H9 (cell line): ENCODE data around the gene TACR1. TPM values are rescaled to one million over a fixed set of nuclear protein-coding genes. Genes with fewer than 3 reads are reported as not detected.

Experiments used
- DNase-seq: peaks from one replicate; pipeline ENCODE4 v3.0.0-alpha.2; 2017
- H2AFZ ChIP-seq: one replicate; pipeline ENCODE4 v1.6.1; 2013; ENCODE audit warnings: mild to moderate bottlenecking, low read length, control low read depth, moderate library complexity
- H2AK5ac ChIP-seq: 2 replicates; pipeline ENCODE4 v1.6.1; 2013; ENCODE audit warnings: low read length, control low read depth, mixed read lengths; ENCODE audit not compliant: insufficient read length
- H2BK120ac ChIP-seq: one replicate; pipeline ENCODE4 v1.6.1; 2013; ENCODE audit warnings: low read depth, mild to moderate bottlenecking, low read length, control low read depth, inconsistent platforms; ENCODE audit not compliant: poor library complexity, severe bottlenecking
- H2BK12ac ChIP-seq: 2 replicates; pipeline ENCODE4 v1.6.1; 2013; ENCODE audit warnings: low read length, control low read depth, mixed read lengths, low read depth; ENCODE audit not compliant: insufficient read length
- H2BK15ac ChIP-seq: 2 replicates; pipeline ENCODE4 v1.6.1; 2013; ENCODE audit warnings: low read depth, low read length, control low read depth
- H2BK20ac ChIP-seq: one replicate; pipeline ENCODE4 v1.6.1; 2013; ENCODE audit warnings: low read depth, mild to moderate bottlenecking, low read length, control low read depth, inconsistent platforms; ENCODE audit not compliant: poor library complexity, severe bottlenecking
- H2BK5ac ChIP-seq: 2 replicates; pipeline ENCODE4 v1.6.1; 2013; ENCODE audit warnings: low read length, control low read depth, mixed read lengths; ENCODE audit not compliant: insufficient read length
- H3K14ac ChIP-seq: 2 replicates; pipeline ENCODE4 v1.6.1; 2013; ENCODE audit warnings: low read length, control low read depth; ENCODE audit not compliant: insufficient read depth
- H3K18ac ChIP-seq: 2 replicates; pipeline ENCODE4 v1.6.1; 2013; ENCODE audit warnings: low read depth, mild to moderate bottlenecking, mixed read lengths, low read length, control low read depth; ENCODE audit not compliant: insufficient read length
- H3K23ac ChIP-seq: 2 replicates; pipeline ENCODE4 v1.6.1; 2013; ENCODE audit warnings: low read length, control low read depth, mixed read lengths, low read depth; ENCODE audit not compliant: insufficient read length
- H3K23me2 ChIP-seq: 2 replicates; pipeline ENCODE4 v1.6.1; 2013; ENCODE audit warnings: low read depth, mild to moderate bottlenecking, mixed read lengths, low read length, control low read depth; ENCODE audit not compliant: insufficient read length, poor library complexity, severe bottlenecking
- H3K27ac ChIP-seq: 2 replicates; pipeline ENCODE4 v1.5.1; 2013; ENCODE audit warnings: low read length, control low read depth, mixed read lengths, low read depth; ENCODE audit not compliant: insufficient read length
- H3K27me3 ChIP-seq: 2 replicates; pipeline ENCODE4 v1.6.1; 2013; ENCODE audit warnings: low read length, control low read depth, inconsistent platforms; ENCODE audit not compliant: insufficient read depth
- H3K4ac ChIP-seq: 2 replicates; pipeline ENCODE4 v1.6.1; 2013; ENCODE audit warnings: low read depth, mild to moderate bottlenecking, control low read depth, inconsistent platforms, low read length, moderate library complexity
- H3K4me1 ChIP-seq: 2 replicates; pipeline ENCODE4 v1.6.1; 2013; ENCODE audit warnings: low read length, control low read depth, inconsistent platforms; ENCODE audit not compliant: insufficient read depth
- H3K4me2 ChIP-seq: 2 replicates; pipeline ENCODE4 v1.6.1; 2013; ENCODE audit warnings: low read length, control low read depth, mixed read lengths; ENCODE audit not compliant: insufficient read length, insufficient read depth
- H3K56ac ChIP-seq: 2 replicates; pipeline ENCODE4 v1.6.1; 2013; ENCODE audit warnings: low read depth, mild to moderate bottlenecking, mixed read lengths, low read length, control low read depth; ENCODE audit not compliant: insufficient read length
- H3K79me1 ChIP-seq: 2 replicates; pipeline ENCODE4 v1.6.1; 2013; ENCODE audit warnings: low read depth, mild to moderate bottlenecking, moderate library complexity, low read length, control low read depth, inconsistent platforms; ENCODE audit not compliant: insufficient read depth, poor library complexity, severe bottlenecking
- H3K79me2 ChIP-seq: 2 replicates; pipeline ENCODE4 v1.6.1; 2013; ENCODE audit warnings: low read length, control low read depth, inconsistent platforms; ENCODE audit not compliant: insufficient read depth
- H3K9ac ChIP-seq: 2 replicates; pipeline ENCODE4 v1.6.1; 2013; ENCODE audit warnings: low read length, control low read depth, mixed read lengths; ENCODE audit not compliant: insufficient read length; ENCODE audit errors: extremely low read depth
- H3K9me3 ChIP-seq: one replicate; pipeline ENCODE4 v1.6.1; 2013; ENCODE audit warnings: low read depth, low read length, inconsistent platforms; ENCODE audit not compliant: control insufficient read depth
- H3T11ph ChIP-seq: one replicate; pipeline ENCODE4 v1.6.1; 2013; ENCODE audit warnings: mild to moderate bottlenecking, low read length, control low read depth, inconsistent platforms
- H4K20me1 ChIP-seq: one replicate; pipeline ENCODE4 v1.6.1; 2013; ENCODE audit not compliant: control insufficient read depth, insufficient read length, insufficient read depth
- H4K5ac ChIP-seq: 2 replicates; pipeline ENCODE4 v1.6.1; 2013; ENCODE audit warnings: low read depth, mild to moderate bottlenecking, mixed read lengths, low read length, control low read depth; ENCODE audit not compliant: insufficient read length
- H4K8ac ChIP-seq: replicated peaks from 2 replicates; pipeline ENCODE4 v1.6.1; 2013; ENCODE audit warnings: low read length, control low read depth, mixed read lengths, low read depth; ENCODE audit not compliant: insufficient read length
- H4K91ac ChIP-seq: 2 replicates; pipeline ENCODE4 v1.6.1; 2013; ENCODE audit warnings: low read depth, mild to moderate bottlenecking, moderate library complexity, mixed read lengths, low read length, control low read depth; ENCODE audit not compliant: insufficient read length
- H3K27ac Mint-ChIP-seq, 3 experiments: 2 replicates in 2 of 3; 3 replicates in 1 of 3; pipeline ENCODE4 v1.8.0; 2020 to 2021; ENCODE audit warnings: mixed read lengths in 3 of 3, mild to moderate bottlenecking in 1 of 3, moderate library complexity in 1 of 3
- H3K27me3 Mint-ChIP-seq: 2 replicates; pipeline ENCODE4 v1.8.0; 2021; ENCODE audit warnings: low read depth, mild to moderate bottlenecking, moderate library complexity, mixed read lengths
- H3K36me3 Mint-ChIP-seq, 3 experiments: 2 replicates in 2 of 3; 3 replicates in 1 of 3; pipeline ENCODE4 v1.8.0; 2020 to 2021; ENCODE audit warnings: low read depth in 3 of 3, mixed read lengths in 3 of 3; ENCODE audit not compliant: insufficient read depth in 1 of 3
- H3K4me1 Mint-ChIP-seq, 2 experiments: 2 replicates each; pipeline ENCODE4 v1.8.0; 2020; ENCODE audit warnings: mixed read lengths in 2 of 2
- H3K4me3 Mint-ChIP-seq, 2 experiments: 2 replicates in 1 of 2; 3 replicates in 1 of 2; pipeline ENCODE4 v1.8.0; 2020 to 2021; ENCODE audit warnings: mild to moderate bottlenecking in 2 of 2, mixed read lengths in 2 of 2, moderate library complexity in 1 of 2
- H3K9me3 Mint-ChIP-seq, 2 experiments: 2 replicates in 1 of 2; 3 replicates in 1 of 2; pipeline ENCODE4 v1.8.0; 2020; ENCODE audit warnings: mild to moderate bottlenecking in 2 of 2, mixed read lengths in 2 of 2, moderate library complexity in 1 of 2
- CTCF ChIP-seq: fragments of 200-600 bp; sonication (generic); conservative IDR thresholded peaks from 3 replicates; pipeline ENCODE4 v1.8.0; 2021; ENCODE audit warnings: antibody characterized with exemption, mild to moderate bottlenecking
- WGBS: extraction: QIAGEN DNeasy Blood & Tissue Kit; methylation state at CpG from one replicate; pipeline ENCODE4 v1.1.7; 2013; ENCODE audit warnings: missing lambda C conversion rate, low lambda C conversion rate, mixed read lengths; ENCODE audit not compliant: insufficient read length; ENCODE audit errors: extremely low coverage; 5-methylcytosine and 5-hydroxymethylcytosine counted together
- total RNA-seq: library from RNA; stranded (reverse); gene quantifications from 2 replicates; pipeline ENCODE4 v1.2.1, GENCODE V29; 2021

The TACR1 gene
- total RNA-seq, 1 experiment from 2014 or later, result 1.4 TPM

GRCh38 chr2:75097831-75098230 lies 101.5 kb downstream of the TACR1 start:
- H3K4me1 Mint-ChIP-seq, result peaks cover 6 to 8% of the 10 kb centered on the region in 2 experiments
- no peak overlapping the region for H3K4me3 Mint-ChIP-seq
- Histone ChIP-seq H3K23ac (no peak overlapping the region), H3K4me1 (peaks cover 3% of the 10 kb centered on the region; the same call in 1 of the 2 replicates), H3K9me3 (no peaks in the 10 kb centered on the region), H3K23me2 (no peaks in the 10 kb centered on the region), H3T11ph (no peak overlapping the region), H3K27ac (no peak overlapping the region), H2AK5ac (no peak overlapping the region), H3K79me1 (no peaks in the 10 kb centered on the region), H2BK12ac (no peak overlapping the region), H3K18ac (no peak overlapping the region), H3K79me2 (no peaks in the 10 kb centered on the region), H4K91ac (no peak overlapping the region), H3K4ac (no peak overlapping the region), H3K56ac (no peak overlapping the region), H3K4me2 (no peak overlapping the region), H2BK120ac (no peak overlapping the region), H2AFZ (no peak overlapping the region), H3K9ac (no peak overlapping the region), H2BK15ac (no peak overlapping the region), H4K5ac (no peak overlapping the region), H4K20me1 (no peaks in the 10 kb centered on the region), H3K14ac (no peak overlapping the region), H4K8ac (no peak overlapping the region), H3K27me3 (no peaks in the 10 kb centered on the region), H2BK20ac (no peak overlapping the region), H2BK5ac (no peak overlapping the region)
- no peak for TF ChIP-seq CTCF
- no CpG with 5 or more reads among the region's 1 CpG for WGBS
- no peak overlapping the region for H3K27ac Mint-ChIP-seq
- H3K36me3 Mint-ChIP-seq, result peaks cover 3 to 5% (median 4%) of the 10 kb centered on the region in 3 experiments
- no peak for DNase-seq
- H3K27me3 Mint-ChIP-seq, result peaks cover 2% of the 10 kb centered on the region
- H3K9me3 Mint-ChIP-seq, result peaks cover 5% of the 10 kb centered on the region in 2 experiments
